Progenitor cell of endocrine pancreas (in vitro differentiated cells): ENCODE measurements around the gene STIM1. TPM values are rescaled to one million over a fixed set of nuclear protein-coding genes. Genes with fewer than 3 reads are reported as not detected.

Experiments
- DNase-seq: peaks from one replicate; pipeline ENCODE4 v3.0.0; 2021; ENCODE audit warnings: low spot score; ENCODE audit not compliant: unreplicated experiment
- H3K27ac Mint-ChIP-seq: 2 replicates; pipeline ENCODE4 v1.8.0; 2021; ENCODE audit warnings: mild to moderate bottlenecking, moderate library complexity, mixed read lengths
- H3K27me3 Mint-ChIP-seq: 2 replicates; pipeline ENCODE4 v1.8.0; 2021; ENCODE audit warnings: mixed read lengths
- H3K36me3 Mint-ChIP-seq: 2 replicates; pipeline ENCODE4 v1.8.0; 2022; ENCODE audit warnings: mixed read lengths; ENCODE audit not compliant: insufficient read depth
- H3K4me1 Mint-ChIP-seq: 2 replicates; pipeline ENCODE4 v1.8.0; 2021; ENCODE audit warnings: low read depth, mixed read lengths
- H3K4me3 Mint-ChIP-seq: 2 replicates; pipeline ENCODE4 v1.8.0; 2021; ENCODE audit warnings: low read depth, mild to moderate bottlenecking, moderate library complexity, mixed read lengths
- H3K9me3 Mint-ChIP-seq: 2 replicates; pipeline ENCODE4 v1.8.0; 2021; ENCODE audit warnings: low read depth, mixed read lengths
- total RNA-seq: library from RNA; stranded (reverse); gene quantifications from 2 replicates; pipeline ENCODE4 v1.2.1, GENCODE V29; 2021
- TF ChIP-seq, protein P1 (sequence below): fragments of 200-600 bp; sonication (generic); IDR thresholded peaks from one replicate; pipeline ENCODE4 v1.5.0; 2021; ENCODE audit warnings: antibody characterized with exemption, mild to moderate bottlenecking; ENCODE audit not compliant: unreplicated experiment

STIM1 gene
- total RNA-seq, 1 donor from 2014 or later, result 27.2 TPM

GRCh38 chr11:3825473-3826154, 29.9 kb upstream of the STIM1 start:
- TF ChIP-seq, protein P1, sequence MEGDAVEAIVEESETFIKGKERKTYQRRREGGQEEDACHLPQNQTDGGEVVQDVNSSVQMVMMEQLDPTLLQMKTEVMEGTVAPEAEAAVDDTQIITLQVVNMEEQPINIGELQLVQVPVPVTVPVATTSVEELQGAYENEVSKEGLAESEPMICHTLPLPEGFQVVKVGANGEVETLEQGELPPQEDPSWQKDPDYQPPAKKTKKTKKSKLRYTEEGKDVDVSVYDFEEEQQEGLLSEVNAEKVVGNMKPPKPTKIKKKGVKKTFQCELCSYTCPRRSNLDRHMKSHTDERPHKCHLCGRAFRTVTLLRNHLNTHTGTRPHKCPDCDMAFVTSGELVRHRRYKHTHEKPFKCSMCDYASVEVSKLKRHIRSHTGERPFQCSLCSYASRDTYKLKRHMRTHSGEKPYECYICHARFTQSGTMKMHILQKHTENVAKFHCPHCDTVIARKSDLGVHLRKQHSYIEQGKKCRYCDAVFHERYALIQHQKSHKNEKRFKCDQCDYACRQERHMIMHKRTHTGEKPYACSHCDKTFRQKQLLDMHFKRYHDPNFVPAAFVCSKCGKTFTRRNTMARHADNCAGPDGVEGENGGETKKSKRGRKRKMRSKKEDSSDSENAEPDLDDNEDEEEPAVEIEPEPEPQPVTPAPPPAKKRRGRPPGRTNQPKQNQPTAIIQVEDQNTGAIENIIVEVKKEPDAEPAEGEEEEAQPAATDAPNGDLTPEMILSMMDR, result no peak
- no peaks in the 10 kb centered on the region for H3K4me1 Mint-ChIP-seq
- DNase-seq, result no peak
- H3K27ac Mint-ChIP-seq, result no peak overlapping the region
- peaks cover 7% of the 10 kb centered on the region for H3K36me3 Mint-ChIP-seq
- no peak overlapping the region for H3K4me3 Mint-ChIP-seq
- no peaks in the 10 kb centered on the region for H3K27me3 Mint-ChIP-seq
- H3K9me3 Mint-ChIP-seq, result no peaks in the 10 kb centered on the region

- H3K36me3 Mint-ChIP-seq, result peaks cover 11% of the 10 kb centered on the region
- H3K27ac Mint-ChIP-seq, result no peak overlapping the region
- no peak for DNase-seq
- peaks cover under 1% of the 10 kb centered on the region for H3K4me1 Mint-ChIP-seq
- TF ChIP-seq, protein P1, result no peak
- no peak overlapping the region for H3K4me3 Mint-ChIP-seq
- H3K9me3 Mint-ChIP-seq, result no peaks in the 10 kb centered on the region
- no peaks in the 10 kb centered on the region for H3K27me3 Mint-ChIP-seq
Measured at GRCh38 chr11:3826721-3827120, 28.7 kb upstream of the STIM1 start.

GRCh38 chr11:3827434-3828186, 27.9 kb upstream of the STIM1 start:
- TF ChIP-seq, protein P1, result no peak
- Mint-ChIP-seq H3K27me3 (no peaks in the 10 kb centered on the region), H3K4me3 (no peak overlapping the region), H3K36me3 (peaks cover 11% of the 10 kb centered on the region), H3K4me1 (peaks cover 2% of the 10 kb centered on the region), H3K9me3 (no peaks in the 10 kb centered on the region), H3K27ac (no peak overlapping the region)
- DNase-seq, result no peak

DNA sequence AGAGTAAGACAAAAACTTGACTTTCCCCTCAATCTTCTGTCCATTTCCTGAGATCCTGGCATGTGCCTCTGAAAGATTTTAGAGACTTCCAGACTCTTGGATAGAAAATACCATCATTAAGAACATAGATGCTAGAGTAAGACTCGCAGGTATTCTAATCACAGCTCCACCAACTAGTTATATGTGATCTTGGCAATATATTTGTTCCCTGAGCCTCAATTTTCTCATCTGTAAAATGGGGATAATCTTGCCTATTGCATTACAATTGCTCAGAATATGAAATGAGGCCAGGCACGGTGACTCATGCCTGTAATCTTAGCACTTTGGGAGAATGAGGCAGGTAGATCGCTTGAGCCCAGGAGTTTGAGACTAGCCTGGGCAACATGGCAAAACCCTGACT, 25.4 kb upstream of the STIM1 start:
- H3K27ac Mint-ChIP-seq, result no peak overlapping the region
- TF ChIP-seq, protein P1, result no peak
- no peak for DNase-seq
- H3K4me3 Mint-ChIP-seq, result no peak overlapping the region
- H3K9me3 Mint-ChIP-seq, result no peaks in the 10 kb centered on the region
- no peaks in the 10 kb centered on the region for H3K27me3 Mint-ChIP-seq
- H3K4me1 Mint-ChIP-seq, result peaks cover 2% of the 10 kb centered on the region
- H3K36me3 Mint-ChIP-seq, result peaks cover 10% of the 10 kb centered on the region

- peak overlapping the region; percentile 84 for H3K27ac Mint-ChIP-seq
- peaks cover 10% of the 10 kb centered on the region for H3K36me3 Mint-ChIP-seq
- H3K27me3 Mint-ChIP-seq, result no peaks in the 10 kb centered on the region
- no peak for DNase-seq
- H3K9me3 Mint-ChIP-seq, result no peaks in the 10 kb centered on the region
- TF ChIP-seq, protein P1, result no peak
- peaks cover 3% of the 10 kb centered on the region for H3K4me1 Mint-ChIP-seq
- no peak overlapping the region for H3K4me3 Mint-ChIP-seq
Measured at GRCh38 chr11:3830730-3831129, 24.7 kb upstream of the STIM1 start.
